K562 (cell line): Measurements from ENCODE around the gene EFHC2. TPM values are rescaled to one million over a fixed set of nuclear protein-coding genes. Genes with fewer than 3 reads are reported as not detected.

ENCODE experiments used
- ATAC-seq: fragments of 200-7000 bp; cut with Tn5 transposase; 3 replicates; pipeline ENCODE4 v1.9.1; 2020; ENCODE audit warnings: moderate library complexity
- BruUV-seq: library from RNA; stranded (reverse); fragments of 400-500 nt; replicated peaks from 2 replicates; lab custom pipeline; 2021; lab: Mats Ljungman, UMichigan
- CTCF ChIA-PET: fragments of 300-600 bp; formaldehyde crosslinking; extraction: SDS; loops from one replicate; lab custom pipeline; 2021; ENCODE audit warnings: low intra/inter-chr PET ratio; lab: Yijun Ruan, JAX
- POLR2A ChIA-PET: fragments of 300-600, 350-650 bp; sonication (Branson Sonifier 250); formaldehyde crosslinking; extraction: SDS; loops from one replicate; lab custom pipeline; 2021; ENCODE audit warnings: antibody characterized with exemption, inconsistent platforms; lab: Yijun Ruan, JAX
- DNase-seq, 4 experiments: peaks; one replicate each; pipeline versions ENCODE4 v3.0.0 to v3.0.0-alpha.2; 2011 to 2018; ENCODE audit warnings: low spot score in 3 of 4, mixed read lengths in 3 of 4; ENCODE audit errors: extremely low read depth in 1 of 4
- FAIRE-seq: peaks from 2 replicates; lab custom pipeline; 2011; peaks lifted over from hg19 to GRCh38; lab: Jason Lieb, UNC
- H2AFZ ChIP-seq: 2 replicates; pipeline ENCODE4 v1.6.0; 2011; ENCODE audit warnings: low read depth, low read length, control low read depth, inconsistent platforms
- H3K27ac ChIP-seq: fragments of 200-600 bp; 3 replicates; pipeline ENCODE4 v1.8.0; 2011; ENCODE audit warnings: low read depth, mild to moderate bottlenecking, control low read depth, inconsistent platforms, low read length, moderate library complexity, mixed read lengths; ENCODE audit errors: extremely low read depth
- H3K27me3 ChIP-seq, 2 experiments: fragments of 300-600 bp in 1 of 2; 2 replicates in 1 of 2; 3 replicates in 1 of 2; pipeline versions ENCODE4 v1.6.0 to v1.8.0; 2011; ENCODE audit warnings: inconsistent platforms in 2 of 2, low read length in 2 of 2, mild to moderate bottlenecking in 1 of 2, mixed read lengths in 1 of 2, moderate library complexity in 1 of 2; ENCODE audit not compliant: control insufficient read depth in 2 of 2, insufficient read depth in 2 of 2
- H3K36me3 ChIP-seq: fragments of 300-600 bp; 3 replicates; pipeline ENCODE4 v1.8.0; 2011; ENCODE audit warnings: mild to moderate bottlenecking, low read length, inconsistent platforms; ENCODE audit not compliant: control insufficient read depth, insufficient read depth
- H3K4me1 ChIP-seq, 2 experiments: fragments of 200-600 bp in 1 of 2; replicated peaks in 1 of 2; 2 replicates in 1 of 2; 3 replicates in 1 of 2; pipeline versions ENCODE4 v1.5.1 to v1.8.0; 2011; ENCODE audit warnings: inconsistent platforms in 2 of 2, low read length in 2 of 2, mild to moderate bottlenecking in 1 of 2, mixed read lengths in 1 of 2, moderate library complexity in 1 of 2; ENCODE audit not compliant: control insufficient read depth in 2 of 2, insufficient read depth in 2 of 2
- H3K4me2 ChIP-seq: 2 replicates; pipeline ENCODE4 v1.6.1; 2011; ENCODE audit warnings: low read length, control low read depth, inconsistent platforms, mixed read lengths; ENCODE audit not compliant: insufficient read depth
- H3K4me3 ChIP-seq: fragments of 200-600 bp; sonication (generic), shearing (Covaris generic); 2 replicates; pipeline ENCODE4 v1.5.1; 2016; ENCODE audit warnings: control low read depth, inconsistent platforms
- H3K79me2 ChIP-seq: fragments of 200-600 bp; 3 replicates; pipeline ENCODE4 v1.8.0; 2011; ENCODE audit warnings: low read length, inconsistent platforms; ENCODE audit not compliant: control insufficient read depth, insufficient read depth
- H3K9ac ChIP-seq, 2 experiments: 2 replicates each; pipeline versions ENCODE4 v1.6.0 to v1.6.1; 2011; ENCODE audit warnings: low read depth in 2 of 2, low read length in 2 of 2, control low read depth in 1 of 2, inconsistent platforms in 1 of 2, mild to moderate bottlenecking in 1 of 2, mixed read lengths in 1 of 2; ENCODE audit not compliant: insufficient read depth in 1 of 2
- H3K9me1 ChIP-seq: one replicate; pipeline ENCODE4 v1.6.0; 2011; ENCODE audit warnings: inconsistent platforms, mild to moderate bottlenecking, low read length, moderate library complexity; ENCODE audit not compliant: control insufficient read depth, insufficient read depth
- H3K9me3 ChIP-seq: replicated peaks from 2 replicates; pipeline ENCODE4 v1.5.1; 2011; ENCODE audit warnings: low read depth, low read length, inconsistent platforms; ENCODE audit not compliant: control insufficient read depth, insufficient read depth
- H4K20me1 ChIP-seq: replicated peaks from 2 replicates; pipeline ENCODE4 v1.6.1; 2011; ENCODE audit warnings: low read length, inconsistent platforms, mixed read lengths; ENCODE audit not compliant: control insufficient read depth, insufficient read depth
- REST ChIP-seq, 2 experiments: fragments of 450-650 bp; formaldehyde crosslinking in 1 of 2; IDR thresholded peaks; 2 replicates each; pipeline versions ENCODE4 v1.4.0 to v1.6.1; 2014 to 2020; ENCODE audit warnings: mild to moderate bottlenecking in 2 of 2, borderline replicate concordance in 1 of 2, low read depth in 1 of 2
- ZC3H8 ChIP-seq: fragments of 450-650 bp; IDR thresholded peaks from 2 replicates; pipeline ENCODE4 v1.6.1; 2017
- in situ Hi-C: fragments of 300-500 bp; cut with MboI; formaldehyde crosslinking; loops from 4 replicates; pipeline ENCODE4 v1.15.0; 2018; ENCODE audit warnings: inconsistent platforms, mixed read lengths
- intact Hi-C: fragments of 100-400 bp; cut with micrococcal nuclease; formaldehyde crosslinking; loops from 2 replicates; pipeline ENCODE4 v1.14.2; 2022
- polyA plus RNA-seq, 8 experiments: library from polyadenylated mRNA; depleted of rRNA in 4 of 8; stranded (reverse) in 5 of 8; unstranded in 3 of 8; fragments of >200 nt; fragmentation: Nextera tagmentation in 2 of 8; fragmentation: Illumina TruSeq in 1 of 8; extraction: Ambion mirVana in 2 of 8; extraction: Trizol in 1 of 8; gene quantifications; 2 replicates each; pipeline versions ENCODE4 v1.2.1 to v1.2.3, GENCODE V29; 2011 to 2014; ENCODE audit warnings: inconsistent platforms in 1 of 8, missing spikeins in 1 of 8
- total RNA-seq, 7 experiments: library from RNA; depleted of rRNA in 6 of 7; stranded (reverse); fragments of >200 nt in 6 of 7; fragmentation: Illumina TruSeq in 2 of 7; extraction: Trizol in 2 of 7; gene quantifications; 2 replicates each; pipeline versions ENCODE4 v1.2.1 to v1.2.3, GENCODE V29; 2011 to 2021; ENCODE audit warnings: low replicate concordance in 1 of 7

The EFHC2 gene
- total and polyA plus RNA-seq, 9 of the 15 experiments (the other 6 are each of a cell fraction or from before 2014, with no cell fraction given) = 1.3 to 8.1 (median 3.0) TPM

- Histone ChIP-seq H3K9me1 (no peaks in the 10 kb centered on the region), H3K9me3 (no peaks in the 10 kb centered on the region), H3K4me3 (no peak overlapping the region), H3K27me3 (no peaks in the 10 kb centered on the region), H3K27ac (no peak overlapping the region), H3K9ac (no peak overlapping the region), H3K4me2 (no peak overlapping the region), H2AFZ (no peak overlapping the region), H3K36me3 (no peaks in the 10 kb centered on the region), H4K20me1 (no peaks in the 10 kb centered on the region), H3K79me2 (no peaks in the 10 kb centered on the region), H3K4me1 (no peaks in the 10 kb centered on the region)
- ChIA-PET CTCF (no interaction called here), POLR2A (no interaction called here)
- intact Hi-C loops = no loop called here
- TF ChIP-seq REST (IDR thresholded peaks at IDR 0.05; ENCODE audit: borderline replicate concordance) = 0 out of 2 replicates have a peak, but pooled peaks have one; percentile 6
- TF ChIP-seq REST (CRISPR knock-in tag; IDR thresholded peaks at IDR 0.05; ENCODE audit: low read depth) = no peak
- TF ChIP-seq ZC3H8 = no peak
- BruUV-seq = no TSS peak
- DNase-seq (no peak), FAIRE-seq (no peak), ATAC-seq (no peak)
- in situ Hi-C loops = no loop called here
These were observed 180.5 kb downstream of the EFHC2 start for GRCh38 chrX:44162964-44163475.
